K562 (cell line): ENCODE data around the gene IGSF21. TPM values are rescaled to one million over a fixed set of nuclear protein-coding genes. Genes with fewer than 3 reads are reported as not detected.

Experiments used
- ATAC-seq: fragments of 200-7000 bp; cut with Tn5 transposase; 3 replicates; pipeline ENCODE4 v1.9.1; 2020; ENCODE audit warnings: moderate library complexity
- BruUV-seq: library from RNA; stranded (reverse); fragments of 400-500 nt; replicated peaks from 2 replicates; lab custom pipeline; 2021; lab: Mats Ljungman, UMichigan
- CTCF ChIA-PET: fragments of 300-600 bp; formaldehyde crosslinking; extraction: SDS; loops from one replicate; lab custom pipeline; 2021; ENCODE audit warnings: low intra/inter-chr PET ratio; lab: Yijun Ruan, JAX
- POLR2A ChIA-PET: fragments of 300-600, 350-650 bp; sonication (Branson Sonifier 250); formaldehyde crosslinking; extraction: SDS; loops from one replicate; lab custom pipeline; 2021; ENCODE audit warnings: antibody characterized with exemption, inconsistent platforms; lab: Yijun Ruan, JAX
- DNase-seq, 4 experiments: peaks; one replicate each; pipeline versions ENCODE4 v3.0.0 to v3.0.0-alpha.2; 2011 to 2018; ENCODE audit warnings: low spot score in 3 of 4, mixed read lengths in 3 of 4; ENCODE audit errors: extremely low read depth in 1 of 4
- FAIRE-seq: peaks from 2 replicates; lab custom pipeline; 2011; peaks lifted over from hg19 to GRCh38; lab: Jason Lieb, UNC
- H2AFZ ChIP-seq: 2 replicates; pipeline ENCODE4 v1.6.0; 2011; ENCODE audit warnings: low read depth, low read length, control low read depth, inconsistent platforms
- H3K27ac ChIP-seq: fragments of 200-600 bp; 3 replicates; pipeline ENCODE4 v1.8.0; 2011; ENCODE audit warnings: low read depth, mild to moderate bottlenecking, control low read depth, inconsistent platforms, low read length, moderate library complexity, mixed read lengths; ENCODE audit errors: extremely low read depth
- H3K27me3 ChIP-seq, 2 experiments: fragments of 300-600 bp in 1 of 2; 2 replicates in 1 of 2; 3 replicates in 1 of 2; pipeline versions ENCODE4 v1.6.0 to v1.8.0; 2011; ENCODE audit warnings: inconsistent platforms in 2 of 2, low read length in 2 of 2, mild to moderate bottlenecking in 1 of 2, mixed read lengths in 1 of 2, moderate library complexity in 1 of 2; ENCODE audit not compliant: control insufficient read depth in 2 of 2, insufficient read depth in 2 of 2
- H3K36me3 ChIP-seq: fragments of 300-600 bp; 3 replicates; pipeline ENCODE4 v1.8.0; 2011; ENCODE audit warnings: mild to moderate bottlenecking, low read length, inconsistent platforms; ENCODE audit not compliant: control insufficient read depth, insufficient read depth
- H3K4me1 ChIP-seq, 2 experiments: fragments of 200-600 bp in 1 of 2; replicated peaks in 1 of 2; 2 replicates in 1 of 2; 3 replicates in 1 of 2; pipeline versions ENCODE4 v1.5.1 to v1.8.0; 2011; ENCODE audit warnings: inconsistent platforms in 2 of 2, low read length in 2 of 2, mild to moderate bottlenecking in 1 of 2, mixed read lengths in 1 of 2, moderate library complexity in 1 of 2; ENCODE audit not compliant: control insufficient read depth in 2 of 2, insufficient read depth in 2 of 2
- H3K4me2 ChIP-seq: 2 replicates; pipeline ENCODE4 v1.6.1; 2011; ENCODE audit warnings: low read length, control low read depth, inconsistent platforms, mixed read lengths; ENCODE audit not compliant: insufficient read depth
- H3K4me3 ChIP-seq: fragments of 200-600 bp; sonication (generic), shearing (Covaris generic); 2 replicates; pipeline ENCODE4 v1.5.1; 2016; ENCODE audit warnings: control low read depth, inconsistent platforms
- H3K79me2 ChIP-seq: fragments of 200-600 bp; 3 replicates; pipeline ENCODE4 v1.8.0; 2011; ENCODE audit warnings: low read length, inconsistent platforms; ENCODE audit not compliant: control insufficient read depth, insufficient read depth
- H3K9ac ChIP-seq, 2 experiments: 2 replicates each; pipeline versions ENCODE4 v1.6.0 to v1.6.1; 2011; ENCODE audit warnings: low read depth in 2 of 2, low read length in 2 of 2, control low read depth in 1 of 2, inconsistent platforms in 1 of 2, mild to moderate bottlenecking in 1 of 2, mixed read lengths in 1 of 2; ENCODE audit not compliant: insufficient read depth in 1 of 2
- H3K9me1 ChIP-seq: one replicate; pipeline ENCODE4 v1.6.0; 2011; ENCODE audit warnings: inconsistent platforms, mild to moderate bottlenecking, low read length, moderate library complexity; ENCODE audit not compliant: control insufficient read depth, insufficient read depth
- H3K9me3 ChIP-seq: replicated peaks from 2 replicates; pipeline ENCODE4 v1.5.1; 2011; ENCODE audit warnings: low read depth, low read length, inconsistent platforms; ENCODE audit not compliant: control insufficient read depth, insufficient read depth
- H4K20me1 ChIP-seq: replicated peaks from 2 replicates; pipeline ENCODE4 v1.6.1; 2011; ENCODE audit warnings: low read length, inconsistent platforms, mixed read lengths; ENCODE audit not compliant: control insufficient read depth, insufficient read depth
- BCOR ChIP-seq: fragments of 450-650 bp; IDR thresholded peaks from 2 replicates; pipeline ENCODE4 v1.6.1; 2016
- CBFA2T3 ChIP-seq: fragments of 450-650 bp; IDR thresholded peaks from 2 replicates; pipeline ENCODE4 v1.6.1; 2017
- E2F3 ChIP-seq: fragments of 250-450 bp; sonication (Bioruptor Pico); IDR thresholded peaks from 2 replicates; pipeline ENCODE4 v1.4.0; 2020; ENCODE audit warnings: mild to moderate bottlenecking
- ELF1 ChIP-seq: fragments of 200-800 bp; sonication (Bioruptor generic); IDR thresholded peaks from 2 replicates; pipeline ENCODE4 v1.6.1; 2016; ENCODE audit warnings: missing genetic modification characterization, missing compliant biosample characterization
- ETV6 ChIP-seq, 3 experiments: fragments of 150-350 bp in 1 of 3; sonication (generic) in 1 of 3; formaldehyde crosslinking in 1 of 3; IDR thresholded peaks; 2 replicates each; pipeline versions ENCODE4 v1.6.1 to v1.8.0; 2014 to 2022; ENCODE audit warnings: borderline replicate concordance in 2 of 3, low read depth in 2 of 3, antibody characterized with exemption in 1 of 3, low read length in 1 of 3, mild to moderate bottlenecking in 1 of 3, missing genetic modification reagents in 1 of 3
- FOXO4 ChIP-seq: fragments of 450-650 bp; formaldehyde crosslinking; IDR thresholded peaks from 2 replicates; pipeline ENCODE4 v1.4.0; 2020; ENCODE audit warnings: mild to moderate bottlenecking, moderate library complexity
- HMGN3 ChIP-seq: IDR thresholded peaks from 2 replicates; pipeline ENCODE4 v1.6.1; 2011; ENCODE audit warnings: borderline replicate concordance, low read depth, mild to moderate bottlenecking, mixed read lengths, low read length; ENCODE audit not compliant: insufficient read length; ENCODE audit errors: extremely low read depth
- HOMEZ ChIP-seq: fragments of 250-450 bp; sonication (Bioruptor Pico); IDR thresholded peaks from 2 replicates; pipeline ENCODE4 v1.4.0; 2020; ENCODE audit warnings: mild to moderate bottlenecking, moderate library complexity
- KDM4B ChIP-seq, 2 experiments: fragments of 450-650 bp in 1 of 2; sonication (generic) in 1 of 2; IDR thresholded peaks; 2 replicates each; pipeline ENCODE4 v1.6.1; 2016 to 2017; ENCODE audit warnings: borderline replicate concordance in 2 of 2, antibody characterized with exemption in 1 of 2, low read depth in 1 of 2, mild to moderate bottlenecking in 1 of 2
- MCM2 ChIP-seq: fragments of 450-650 bp; IDR thresholded peaks from 2 replicates; pipeline ENCODE4 v1.6.1; 2017; ENCODE audit warnings: low read depth, mild to moderate bottlenecking
- MEIS2 ChIP-seq: fragments of 450-650 bp; IDR thresholded peaks from 2 replicates; pipeline ENCODE4 v1.6.1; 2014; ENCODE audit warnings: mild to moderate bottlenecking; ENCODE audit not compliant: partially characterized antibody
- PTTG1 ChIP-seq: fragments of 450-650 bp; IDR thresholded peaks from 2 replicates; pipeline ENCODE4 v1.6.1; 2016; ENCODE audit warnings: low read depth, mild to moderate bottlenecking, missing genetic modification characterization, missing compliant biosample characterization
- TCF3 ChIP-seq: sonication (generic); formaldehyde crosslinking; IDR thresholded peaks from 2 replicates; pipeline ENCODE4 v1.4.0; 2020; ENCODE audit warnings: mild to moderate bottlenecking, missing genetic modification reagents
- TCFL5 ChIP-seq: fragments of 250-450 bp; sonication (Bioruptor Pico); conservative IDR thresholded peaks from 2 replicates; pipeline ENCODE4 v1.6.1; 2021; ENCODE audit warnings: mild to moderate bottlenecking, moderate library complexity, matching md5 sums
- TRIM24 ChIP-seq, 2 experiments: fragments of 450-650 bp; IDR thresholded peaks; 2 replicates each; pipeline ENCODE4 v1.6.1; 2016
- WGBS: fragments of 100-300 bp; shearing (Covaris generic); methylation state at CpG from one replicate; pipeline ENCODE4 v1.1.6; 2016; ENCODE audit warnings: low coverage, mixed read lengths; ENCODE audit not compliant: insufficient coverage; ENCODE audit errors: missing lambda C conversion rate; 5-methylcytosine and 5-hydroxymethylcytosine counted together
- in situ Hi-C: fragments of 300-500 bp; cut with MboI; formaldehyde crosslinking; loops from 4 replicates; pipeline ENCODE4 v1.15.0; 2018; ENCODE audit warnings: inconsistent platforms, mixed read lengths
- intact Hi-C: fragments of 100-400 bp; cut with micrococcal nuclease; formaldehyde crosslinking; loops from 2 replicates; pipeline ENCODE4 v1.14.2; 2022
- polyA plus RNA-seq, 8 experiments: library from polyadenylated mRNA; depleted of rRNA in 4 of 8; stranded (reverse) in 5 of 8; unstranded in 3 of 8; fragments of >200 nt; fragmentation: Nextera tagmentation in 2 of 8; fragmentation: Illumina TruSeq in 1 of 8; extraction: Ambion mirVana in 2 of 8; extraction: Trizol in 1 of 8; gene quantifications; 2 replicates each; pipeline versions ENCODE4 v1.2.1 to v1.2.3, GENCODE V29; 2011 to 2014; ENCODE audit warnings: inconsistent platforms in 1 of 8, missing spikeins in 1 of 8
- total RNA-seq, 7 experiments: library from RNA; depleted of rRNA in 6 of 7; stranded (reverse); fragments of >200 nt in 6 of 7; fragmentation: Illumina TruSeq in 2 of 7; extraction: Trizol in 2 of 7; gene quantifications; 2 replicates each; pipeline versions ENCODE4 v1.2.1 to v1.2.3, GENCODE V29; 2011 to 2021; ENCODE audit warnings: low replicate concordance in 1 of 7

The IGSF21 gene
- total and polyA plus RNA-seq, 9 of the 15 experiments (the other 6 are each of a cell fraction or from before 2014, with no cell fraction given): not detected

- peak; percentile 49; the same call in 1 of the 2 replicates for TF ChIP-seq CBFA2T3
- no peak for TF ChIP-seq KDM4B (IDR thresholded peaks at IDR 0.05; ENCODE audit: borderline replicate concordance in 2 of 2, low read depth in 1 of 2)
- no peak for TF ChIP-seq ETV6 (IDR thresholded peaks at IDR 0.05; ENCODE audit: borderline replicate concordance in 1 of 2, low read depth in 2 of 2, low read length in 1 of 2)
- TF ChIP-seq ETV6 (CRISPR knock-in tag; IDR thresholded peaks at IDR 0.05; ENCODE audit: borderline replicate concordance): no peak
- peak in 1 of 2 experiments; percentile 44; a peak in 1 of 4 replicates for TF ChIP-seq TRIM24 (IDR thresholded peaks at IDR 0.05)
Measured at GRCh38 chr1:18414872-18415447, 307.4 kb downstream of the IGSF21 start (continued).

GRCh38 chr1:18415448-18416027, 307.9 kb downstream of the IGSF21 start:
- intact Hi-C loops: no loop called here
- Histone ChIP-seq H3K4me2 (peak overlapping the region; percentile 53; the same call in 1 of the 2 replicates), H3K9me1 (no peaks in the 10 kb centered on the region), H2AFZ (no peak overlapping the region), H4K20me1 (no peaks in the 10 kb centered on the region), H3K27me3 (no peaks in the 10 kb centered on the region), H3K27ac (peak overlapping the region; percentile 70), H3K9ac (0 out of 4 replicates have a peak overlapping the region, but pooled peaks of 1 of the 2 experiments have one; percentile 23), H3K4me3 (no peak overlapping the region), H3K9me3 (peaks cover 17% of the 10 kb centered on the region), H3K4me1 (peaks cover 12 to 67% of the 10 kb centered on the region in 2 experiments; a peak in 4 of 5 replicates), H3K36me3 (no peaks in the 10 kb centered on the region), H3K79me2 (no peaks in the 10 kb centered on the region)
- 0% methylated on average over 2 of the region's 2 CpGs for WGBS
- FAIRE-seq: no peak
- in situ Hi-C loops: no loop called here
- no TSS peak for BruUV-seq
- peak; percentile 59 for ATAC-seq
- DNase-seq: peak in 1 of 4 experiments; percentile 62
- ChIA-PET POLR2A (interaction anchor here (0.6 to 1.0 kb wide), 3 partner anchors 9 to 67 kb away, joined by 3 to 4 read pairs (median 4); no protein-coding TSS in a partner anchor), CTCF (no interaction called here)
- TF ChIP-seq BCOR (no peak), FOXO4 (CRISPR knock-in tag) (no peak), MCM2 (no peak), TCFL5 (CRISPR knock-in tag) (0 out of 2 replicates have a peak, but pooled peaks have one; percentile 25), HOMEZ (CRISPR knock-in tag) (no peak), ELF1 (tag) (0 out of 2 replicates have a peak, but pooled peaks have one; percentile 22), HMGN3 (no peak), TCF3 (CRISPR knock-in tag) (peak; percentile 63), MEIS2 (peak; percentile 15), PTTG1 (tag) (no peak), E2F3 (CRISPR knock-in tag) (0 out of 2 replicates have a peak, but pooled peaks have one; percentile 10)
